GM19468 (cell line): ENCODE results near the gene OR6B1.
"Not testable (repeated sequence)": the region's sequence is repeated elsewhere in the genome, so short reads cannot be mapped to it uniquely, and the experiment has no call there.

Experiments used
- ATAC-seq: cut with Tn5 transposase; IDR thresholded peaks from one replicate; pipeline ENCODE4 v1.9.1; 2021; ENCODE audit warnings: mild to moderate bottlenecking, moderate library complexity, moderate number of reproducible peaks; ENCODE audit not compliant: unreplicated experiment; ENCODE audit errors: extremely low read depth

Gene OR6B1

GRCh38 chr7:144035385-144035784, 35.3 kb downstream of the OR6B1 start:
- no peak for ATAC-seq

GRCh38 chr7:144036302-144036885, 36.3 kb downstream of the OR6B1 start:
- no peak for ATAC-seq

GRCh38 chr7:144037414-144038035, 37.4 kb downstream of the OR6B1 start:
- ATAC-seq, result no peak

GRCh38 chr7:144038887-144039286, 38.8 kb downstream of the OR6B1 start:
- ATAC-seq, result no peak

- no peak for ATAC-seq
Measured at GRCh38 chr7:144048648-144049047, 48.5 kb downstream of the OR6B1 start, which contains the start of gene OR2A5. Gene OR2A5, plus strand, starts transcription at chr7:144048948. Its CDS starts 1,454 bp downstream, at chr7:144050402.

GRCh38 chr7:144049491-144049890, 49.4 kb downstream of the OR6B1 start:
- no peak for ATAC-seq

GRCh38 chr7:144050093-144050492, 50.0 kb downstream of the OR6B1 start:
- ATAC-seq, result no peak

GRCh38 chr7:144050884-144051283, 50.8 kb downstream of the OR6B1 start:
- ATAC-seq, result not testable (repeated sequence)

GRCh38 chr7:144057954-144058353, 57.8 kb downstream of the OR6B1 start:
- no peak for ATAC-seq
